OCI-LY1 (cell line): ENCODE measurements around the gene GBP4.

Experiments used
- H2AFZ ChIP-seq: fragments of 200-600 bp; sonication (generic), shearing (Covaris generic); 2 replicates; pipeline ENCODE4 v1.6.0; 2014; ENCODE audit warnings: antibody characterized with exemption, mild to moderate bottlenecking, low read length
- H3F3A ChIP-seq: fragments of 200-600 bp; sonication (generic), shearing (Covaris generic); 2 replicates; pipeline ENCODE4 v1.6.0; 2014; ENCODE audit warnings: mild to moderate bottlenecking, antibody characterized with exemption, low read length, moderate library complexity; ENCODE audit not compliant: insufficient read depth
- H3K27ac ChIP-seq: fragments of 200-600 bp; sonication (generic); 2 replicates; pipeline ENCODE4 v1.5.1; 2014; ENCODE audit warnings: low read length, mixed run types, mild to moderate bottlenecking, low read depth; ENCODE audit not compliant: poor library complexity, severe bottlenecking
- H3K27me3 ChIP-seq: fragments of 200-600 bp; sonication (generic); 2 replicates; pipeline ENCODE4 v1.6.0; 2014; ENCODE audit warnings: antibody characterized with exemption, mild to moderate bottlenecking, low read length, moderate library complexity; ENCODE audit not compliant: insufficient read depth
- H3K36me3 ChIP-seq: fragments of 200-600 bp; sonication (generic); 2 replicates; pipeline ENCODE4 v1.6.1; 2014; ENCODE audit warnings: mild to moderate bottlenecking, antibody characterized with exemption, low read length, moderate library complexity, mixed read lengths; ENCODE audit not compliant: insufficient read depth
- H3K4me1 ChIP-seq: fragments of 200-600 bp; sonication (generic); 2 replicates; pipeline ENCODE4 v1.5.1; 2014; ENCODE audit warnings: mild to moderate bottlenecking, low read length, moderate library complexity; ENCODE audit not compliant: insufficient read depth, severe bottlenecking
- H3K4me2 ChIP-seq: fragments of 200-600 bp; sonication (generic), shearing (Covaris generic); 2 replicates; pipeline ENCODE4 v1.6.1; 2014; ENCODE audit warnings: low read length
- H3K4me3 ChIP-seq: fragments of 200-600 bp; sonication (generic); 2 replicates; pipeline ENCODE4 v1.5.1; 2014; ENCODE audit warnings: low read length, low read depth, mild to moderate bottlenecking, mixed read lengths; ENCODE audit not compliant: poor library complexity, severe bottlenecking
- H3K79me2 ChIP-seq: fragments of 200-600 bp; shearing (Covaris generic); 2 replicates; pipeline ENCODE4 v1.6.1; 2016; ENCODE audit warnings: mixed run types, low read length, mixed read lengths; ENCODE audit not compliant: insufficient read depth
- H3K9ac ChIP-seq: fragments of 200-600 bp; sonication (generic), shearing (Covaris generic); 2 replicates; pipeline ENCODE4 v1.6.1; 2014; ENCODE audit warnings: mild to moderate bottlenecking, low read length, mixed read lengths
- H3K9me2 ChIP-seq: fragments of 200-600 bp; sonication (generic), shearing (Covaris generic); 2 replicates; pipeline ENCODE4 v1.6.1; 2014; ENCODE audit warnings: low read depth, mild to moderate bottlenecking, low read length, mixed read lengths
- H3K9me3 ChIP-seq: fragments of 200-600 bp; shearing (Covaris generic); 2 replicates; pipeline ENCODE4 v1.6.1; 2014; ENCODE audit warnings: low read length, mixed read lengths
- H4K20me1 ChIP-seq: fragments of 200-600 bp; sonication (generic), shearing (Covaris generic); 2 replicates; pipeline ENCODE4 v1.6.0; 2016; ENCODE audit warnings: mild to moderate bottlenecking, low read length; ENCODE audit not compliant: insufficient read depth
- EZH2 ChIP-seq: fragments of 200-600 bp; sonication (generic), shearing (Covaris generic); IDR thresholded peaks from 2 replicates; pipeline ENCODE4 v1.8.0; 2017; ENCODE audit warnings: borderline replicate concordance, mixed run types, mild to moderate bottlenecking, antibody characterized with exemption, low read length, moderate library complexity, mixed read lengths
- TF ChIP-seq, protein P1 (sequence below): fragments of 200-600 bp; sonication (generic), shearing (Covaris generic); IDR thresholded peaks from 2 replicates; pipeline ENCODE4 v1.5.1; 2017; ENCODE audit warnings: mild to moderate bottlenecking, antibody characterized with exemption, low read length, moderate library complexity, mixed read lengths

Gene GBP4

DNA sequence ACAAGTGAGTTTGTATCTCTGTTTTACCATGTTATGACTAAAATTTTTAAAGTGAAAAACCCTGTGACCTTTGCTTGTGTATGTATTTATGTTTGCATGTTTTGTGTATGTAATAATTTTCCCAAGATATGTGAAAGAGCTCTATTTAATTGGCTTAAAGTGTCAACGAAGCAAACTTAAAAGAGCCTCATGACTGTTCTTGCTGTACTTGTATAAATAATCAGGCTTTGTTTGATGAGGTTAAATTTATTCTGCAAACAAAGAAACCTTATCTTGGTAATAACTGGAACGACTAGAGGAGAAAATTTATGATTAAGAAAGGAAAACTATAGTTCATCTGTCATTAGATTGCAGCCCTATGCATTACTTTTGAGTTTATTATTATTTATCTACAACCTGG is 29.6 kb downstream of the GBP4 start:
- no peaks in the 10 kb centered on the region for H3K4me1 ChIP-seq
- no peak overlapping the region for H3K27ac ChIP-seq
- no peaks in the 10 kb centered on the region for H3K9me2 ChIP-seq
- no peak overlapping the region for H3K4me3 ChIP-seq
- TF ChIP-seq, protein P1, sequence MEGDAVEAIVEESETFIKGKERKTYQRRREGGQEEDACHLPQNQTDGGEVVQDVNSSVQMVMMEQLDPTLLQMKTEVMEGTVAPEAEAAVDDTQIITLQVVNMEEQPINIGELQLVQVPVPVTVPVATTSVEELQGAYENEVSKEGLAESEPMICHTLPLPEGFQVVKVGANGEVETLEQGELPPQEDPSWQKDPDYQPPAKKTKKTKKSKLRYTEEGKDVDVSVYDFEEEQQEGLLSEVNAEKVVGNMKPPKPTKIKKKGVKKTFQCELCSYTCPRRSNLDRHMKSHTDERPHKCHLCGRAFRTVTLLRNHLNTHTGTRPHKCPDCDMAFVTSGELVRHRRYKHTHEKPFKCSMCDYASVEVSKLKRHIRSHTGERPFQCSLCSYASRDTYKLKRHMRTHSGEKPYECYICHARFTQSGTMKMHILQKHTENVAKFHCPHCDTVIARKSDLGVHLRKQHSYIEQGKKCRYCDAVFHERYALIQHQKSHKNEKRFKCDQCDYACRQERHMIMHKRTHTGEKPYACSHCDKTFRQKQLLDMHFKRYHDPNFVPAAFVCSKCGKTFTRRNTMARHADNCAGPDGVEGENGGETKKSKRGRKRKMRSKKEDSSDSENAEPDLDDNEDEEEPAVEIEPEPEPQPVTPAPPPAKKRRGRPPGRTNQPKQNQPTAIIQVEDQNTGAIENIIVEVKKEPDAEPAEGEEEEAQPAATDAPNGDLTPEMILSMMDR: no peak
- TF ChIP-seq EZH2: no peak
- H3K4me2 ChIP-seq: no peak overlapping the region
- no peaks in the 10 kb centered on the region for H4K20me1 ChIP-seq
- no peaks in the 10 kb centered on the region for H3K9me3 ChIP-seq
- H3F3A ChIP-seq: no peaks in the 10 kb centered on the region
- no peaks in the 10 kb centered on the region for H3K36me3 ChIP-seq
- no peak overlapping the region for H3K9ac ChIP-seq
- no peaks in the 10 kb centered on the region for H3K27me3 ChIP-seq
- H2AFZ ChIP-seq: no peak overlapping the region
- no peaks in the 10 kb centered on the region for H3K79me2 ChIP-seq

DNA sequence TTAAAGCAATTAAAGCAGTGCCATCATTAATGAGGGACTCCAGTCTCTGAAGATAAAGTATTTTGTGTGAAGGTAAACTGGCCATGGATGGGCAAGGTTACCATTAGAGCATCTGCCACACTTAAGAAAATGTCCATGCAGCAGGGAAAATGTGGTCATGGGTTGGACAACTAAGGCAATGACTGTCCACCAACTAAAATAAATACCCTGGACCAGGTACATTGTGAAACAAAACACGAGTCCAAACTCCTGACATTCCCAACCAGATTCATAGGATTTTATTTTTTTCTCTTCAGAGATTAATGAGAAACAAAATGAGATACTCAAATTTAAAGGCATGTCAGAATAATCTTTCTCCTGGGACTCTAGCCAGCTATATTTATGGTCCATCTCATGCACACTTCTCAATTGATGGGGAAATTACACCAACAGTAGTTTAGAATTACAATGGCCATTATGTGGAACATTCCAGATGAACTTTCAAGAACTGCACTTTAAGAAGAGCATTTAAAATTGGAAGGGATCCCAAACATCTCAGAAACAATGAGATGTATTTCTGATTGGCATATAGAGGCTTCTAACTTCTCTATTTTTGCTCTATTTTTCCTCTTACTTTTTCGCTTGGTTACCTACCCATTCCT is 31.0 kb downstream of the GBP4 start:
- Histone ChIP-seq H3K4me3 (no peak overlapping the region), H3K27me3 (no peaks in the 10 kb centered on the region), H3K9ac (no peak overlapping the region), H3K4me1 (no peaks in the 10 kb centered on the region), H3K4me2 (no peak overlapping the region), H3K27ac (no peak overlapping the region), H3F3A (no peaks in the 10 kb centered on the region), H2AFZ (no peak overlapping the region), H3K79me2 (no peaks in the 10 kb centered on the region), H3K36me3 (no peaks in the 10 kb centered on the region), H3K9me3 (no peaks in the 10 kb centered on the region), H4K20me1 (no peaks in the 10 kb centered on the region), H3K9me2 (no peaks in the 10 kb centered on the region)
- TF ChIP-seq, protein P1: no peak
- TF ChIP-seq EZH2: no peak

DNA sequence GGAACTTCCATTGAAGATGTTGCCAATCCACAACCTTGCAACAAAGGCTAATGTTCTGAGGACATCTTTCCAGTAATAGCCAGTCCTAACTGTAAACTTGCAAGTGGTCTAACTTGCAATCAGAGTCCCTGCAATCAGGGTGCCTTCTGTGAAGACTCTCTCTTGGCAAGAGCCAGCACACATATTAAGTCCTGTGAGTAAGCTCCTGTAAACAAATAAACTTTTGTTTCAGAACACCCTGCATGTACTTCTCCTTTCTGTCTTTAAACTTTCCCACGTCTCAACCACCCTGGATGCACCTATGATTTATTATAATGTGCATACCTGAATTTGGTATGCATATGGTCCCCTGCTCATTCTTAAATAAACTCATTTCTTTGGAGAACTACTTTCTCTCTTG is 32.0 kb downstream of the GBP4 start:
- Histone ChIP-seq H3F3A (no peaks in the 10 kb centered on the region), H3K9ac (no peak overlapping the region), H3K4me3 (no peak overlapping the region), H2AFZ (no peak overlapping the region), H3K36me3 (no peaks in the 10 kb centered on the region), H3K27ac (no peak overlapping the region), H3K9me3 (no peaks in the 10 kb centered on the region), H3K9me2 (no peaks in the 10 kb centered on the region), H3K4me1 (no peaks in the 10 kb centered on the region), H3K27me3 (no peaks in the 10 kb centered on the region), H3K79me2 (no peaks in the 10 kb centered on the region), H3K4me2 (no peak overlapping the region), H4K20me1 (no peaks in the 10 kb centered on the region)
- TF ChIP-seq, protein P1: no peak
- TF ChIP-seq EZH2: no peak
